Measurements from ENCODE around the gene STK24.

STK24 gene

GRCh38 chr13:98537306-98537705 is 39.6 kb downstream of the STK24 start:
- Histone ChIP-seq H3K4me2 (ENCODE audit: low read depth, low read length, poor library complexity, severe bottlenecking) (no peak overlapping the region), H3K79me2 (ENCODE audit: insufficient read depth, low read length) (peaks cover 98% of the 10 kb centered on the region), H3K36me3 (ENCODE audit: insufficient read depth, low read length) (no peaks in the 10 kb centered on the region), H3K27me3 (ENCODE audit: insufficient read depth, low read length, poor library complexity, severe bottlenecking) (no peaks in the 10 kb centered on the region), H3K9ac (ENCODE audit: low read depth, low read length, poor library complexity, severe bottlenecking) (no peak overlapping the region), H2AFZ (ENCODE audit: low read length) (no peak overlapping the region), H3K9me2 (replicated peaks; ENCODE audit: low read depth, low read length) (no peaks in the 10 kb centered on the region), H3K4me3 (ENCODE audit: low read length, poor library complexity, severe bottlenecking) (no peak overlapping the region), H4K20me1 (ENCODE audit: insufficient read depth, low read length, poor library complexity, severe bottlenecking) (peaks cover 63% of the 10 kb centered on the region), H3K4me1 (ENCODE audit: insufficient read depth, low read length, poor library complexity, severe bottlenecking) (peaks cover 4% of the 10 kb centered on the region), H3K9me3 (ENCODE audit: insufficient read depth, low read depth, low read length) (no peaks in the 10 kb centered on the region), H3F3A (ENCODE audit: low read depth) (no peaks in the 10 kb centered on the region)
- TF ChIP-seq, protein P1, sequence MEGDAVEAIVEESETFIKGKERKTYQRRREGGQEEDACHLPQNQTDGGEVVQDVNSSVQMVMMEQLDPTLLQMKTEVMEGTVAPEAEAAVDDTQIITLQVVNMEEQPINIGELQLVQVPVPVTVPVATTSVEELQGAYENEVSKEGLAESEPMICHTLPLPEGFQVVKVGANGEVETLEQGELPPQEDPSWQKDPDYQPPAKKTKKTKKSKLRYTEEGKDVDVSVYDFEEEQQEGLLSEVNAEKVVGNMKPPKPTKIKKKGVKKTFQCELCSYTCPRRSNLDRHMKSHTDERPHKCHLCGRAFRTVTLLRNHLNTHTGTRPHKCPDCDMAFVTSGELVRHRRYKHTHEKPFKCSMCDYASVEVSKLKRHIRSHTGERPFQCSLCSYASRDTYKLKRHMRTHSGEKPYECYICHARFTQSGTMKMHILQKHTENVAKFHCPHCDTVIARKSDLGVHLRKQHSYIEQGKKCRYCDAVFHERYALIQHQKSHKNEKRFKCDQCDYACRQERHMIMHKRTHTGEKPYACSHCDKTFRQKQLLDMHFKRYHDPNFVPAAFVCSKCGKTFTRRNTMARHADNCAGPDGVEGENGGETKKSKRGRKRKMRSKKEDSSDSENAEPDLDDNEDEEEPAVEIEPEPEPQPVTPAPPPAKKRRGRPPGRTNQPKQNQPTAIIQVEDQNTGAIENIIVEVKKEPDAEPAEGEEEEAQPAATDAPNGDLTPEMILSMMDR (conservative IDR thresholded peaks at IDR 0.05; ENCODE audit: low read length) = no peak
- TF ChIP-seq EZH2phosphoT487 (IDR thresholded peaks at IDR 0.05; ENCODE audit: borderline replicate concordance) = no peak

GRCh38 chr13:98536729-98537128 is 40.2 kb downstream of the STK24 start:
- Histone ChIP-seq H3K27me3 (ENCODE audit: insufficient read depth, low read length, poor library complexity, severe bottlenecking) (no peaks in the 10 kb centered on the region), H3K79me2 (ENCODE audit: insufficient read depth, low read length) (peaks cover 98% of the 10 kb centered on the region), H3K9me2 (replicated peaks; ENCODE audit: low read depth, low read length) (no peaks in the 10 kb centered on the region), H2AFZ (ENCODE audit: low read length) (no peak overlapping the region), H4K20me1 (ENCODE audit: insufficient read depth, low read length, poor library complexity, severe bottlenecking) (peaks cover 61% of the 10 kb centered on the region), H3K4me2 (ENCODE audit: low read depth, low read length, poor library complexity, severe bottlenecking) (no peak overlapping the region), H3F3A (ENCODE audit: low read depth) (no peaks in the 10 kb centered on the region), H3K9me3 (ENCODE audit: insufficient read depth, low read depth, low read length) (no peaks in the 10 kb centered on the region), H3K9ac (ENCODE audit: low read depth, low read length, poor library complexity, severe bottlenecking) (no peak overlapping the region), H3K4me3 (ENCODE audit: low read length, poor library complexity, severe bottlenecking) (no peak overlapping the region), H3K36me3 (ENCODE audit: insufficient read depth, low read length) (no peaks in the 10 kb centered on the region), H3K4me1 (ENCODE audit: insufficient read depth, low read length, poor library complexity, severe bottlenecking) (no peaks in the 10 kb centered on the region)
- TF ChIP-seq, protein P1 (conservative IDR thresholded peaks at IDR 0.05; ENCODE audit: low read length) = no peak
- TF ChIP-seq EZH2phosphoT487 (IDR thresholded peaks at IDR 0.05; ENCODE audit: borderline replicate concordance) = no peak

- Histone ChIP-seq H3K4me2 (ENCODE audit: low read depth, low read length, poor library complexity, severe bottlenecking) (no peak overlapping the region), H3K9me3 (ENCODE audit: insufficient read depth, low read depth, low read length) (no peaks in the 10 kb centered on the region), H3F3A (ENCODE audit: low read depth) (no peaks in the 10 kb centered on the region), H3K79me2 (ENCODE audit: insufficient read depth, low read length) (peaks cover 98% of the 10 kb centered on the region), H3K36me3 (ENCODE audit: insufficient read depth, low read length) (no peaks in the 10 kb centered on the region), H3K9ac (ENCODE audit: low read depth, low read length, poor library complexity, severe bottlenecking) (no peak overlapping the region), H3K4me1 (ENCODE audit: insufficient read depth, low read length, poor library complexity, severe bottlenecking) (no peaks in the 10 kb centered on the region), H4K20me1 (ENCODE audit: insufficient read depth, low read length, poor library complexity, severe bottlenecking) (peaks cover 54% of the 10 kb centered on the region), H2AFZ (ENCODE audit: low read length) (no peak overlapping the region), H3K4me3 (ENCODE audit: low read length, poor library complexity, severe bottlenecking) (no peak overlapping the region), H3K9me2 (replicated peaks; ENCODE audit: low read depth, low read length) (no peaks in the 10 kb centered on the region), H3K27me3 (ENCODE audit: insufficient read depth, low read length, poor library complexity, severe bottlenecking) (no peaks in the 10 kb centered on the region)
- no peak for TF ChIP-seq EZH2phosphoT487 (IDR thresholded peaks at IDR 0.05; ENCODE audit: borderline replicate concordance)
- TF ChIP-seq, protein P1 (conservative IDR thresholded peaks at IDR 0.05; ENCODE audit: low read length) = no peak
These were observed 41.2 kb downstream of the STK24 start for GRCh38 chr13:98535501-98536354.

Data from Loucy (cell line).